ENCODE results near the gene USP34.
"Not testable (repeated sequence)": the region's sequence is repeated elsewhere in the genome, so short reads cannot be mapped to it uniquely, and the experiment has no call there.

The USP34 gene

DNA sequence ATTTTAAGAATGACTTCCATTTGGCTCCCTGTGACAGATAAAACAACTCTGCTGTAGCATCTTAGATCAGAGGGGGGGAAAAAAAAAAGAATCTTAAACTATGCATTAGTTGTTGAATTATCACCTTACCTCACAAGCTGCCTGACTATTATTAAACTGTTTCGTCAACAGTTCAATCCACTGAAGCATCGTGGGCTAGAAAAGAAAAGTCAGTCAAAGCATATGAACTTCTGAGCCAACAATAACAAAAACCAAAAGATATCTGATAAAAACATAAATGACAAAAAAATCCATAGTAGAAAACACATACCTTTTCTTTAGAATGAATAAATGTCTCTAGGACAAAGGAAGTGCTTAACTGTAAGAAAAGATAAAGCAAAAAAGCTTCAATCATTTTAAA is 235.2 kb downstream of the USP34 start:
- DNase-seq = no peak

DNA sequence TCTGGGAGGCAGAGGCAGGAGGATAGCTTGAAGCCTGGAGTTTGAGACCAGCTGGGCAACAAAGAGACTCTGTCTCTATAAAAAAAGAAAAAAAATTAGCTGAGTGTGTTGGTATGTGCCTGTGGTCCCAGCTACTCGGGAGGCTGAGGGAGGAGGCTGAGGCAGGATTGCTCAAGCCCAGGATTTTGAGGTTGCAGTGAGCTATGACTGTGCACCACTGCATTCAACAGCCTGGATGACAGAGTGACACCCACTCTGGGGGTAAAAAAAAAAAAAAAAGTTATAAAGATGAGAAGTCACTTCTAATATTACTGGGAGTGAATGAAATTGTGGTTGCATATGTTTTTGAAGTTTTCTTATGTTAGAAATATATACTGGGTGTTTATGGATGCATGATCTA is 237.3 kb downstream of the USP34 start:
- DNase-seq = no peak

DNA sequence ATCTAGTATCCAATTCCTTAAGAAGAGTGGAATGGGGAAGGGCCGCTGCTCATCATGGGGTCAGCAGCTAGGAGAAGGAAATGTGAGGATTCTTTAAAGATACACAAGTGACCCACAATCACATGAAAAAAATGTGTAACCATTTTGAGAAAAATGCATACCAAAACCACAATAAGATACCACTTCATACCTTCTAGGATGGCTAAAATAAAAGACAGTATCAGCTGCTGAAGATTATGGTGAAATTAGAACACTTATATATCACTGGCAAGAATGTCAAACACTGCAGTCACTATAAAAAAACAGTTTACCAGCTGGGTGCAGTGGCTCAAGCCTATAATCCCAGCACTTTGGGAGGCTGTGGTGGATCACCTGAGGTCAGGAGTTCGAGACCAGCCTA is 241.0 kb downstream of the USP34 start:
- no peak for DNase-seq

DNA sequence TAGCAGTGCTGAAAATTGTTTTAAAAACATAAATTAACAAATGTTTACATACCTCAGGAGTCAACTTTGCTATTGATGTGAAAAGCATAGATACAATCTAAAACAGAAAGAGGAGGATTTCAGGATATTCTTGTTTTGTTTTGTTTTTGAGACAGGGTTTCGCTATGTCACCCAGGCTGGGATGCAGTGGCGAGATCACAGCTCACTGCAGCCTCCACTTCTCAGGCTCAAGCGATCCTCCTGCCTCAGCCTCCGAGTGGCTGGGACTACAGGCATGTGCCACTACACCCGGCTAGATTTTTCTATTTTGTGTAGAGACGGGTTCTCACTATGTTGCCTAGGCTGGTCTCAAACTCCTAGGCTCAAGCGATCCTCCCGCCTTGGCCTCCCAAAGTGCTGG is 248.3 kb downstream of the USP34 start:
- no peak for DNase-seq

DNA sequence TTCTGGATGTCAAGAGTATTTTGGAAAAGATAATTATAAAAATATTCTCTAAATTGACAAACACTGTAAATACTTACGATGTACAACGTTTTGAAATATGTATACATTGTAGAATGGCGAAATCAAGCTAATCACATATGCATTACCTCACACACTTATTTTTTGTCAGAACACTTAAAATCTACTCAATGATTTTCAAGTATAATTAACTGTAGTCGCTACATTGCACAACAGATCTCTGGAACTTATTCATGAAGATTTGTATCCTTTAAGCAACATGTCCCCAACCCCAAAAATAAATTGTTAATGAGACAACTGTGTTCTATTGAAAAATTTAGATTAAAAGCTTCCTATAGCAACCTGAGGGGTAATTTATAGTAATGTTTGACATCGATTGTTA is 249.1 kb downstream of the USP34 start:
- DNase-seq = no peak

DNA sequence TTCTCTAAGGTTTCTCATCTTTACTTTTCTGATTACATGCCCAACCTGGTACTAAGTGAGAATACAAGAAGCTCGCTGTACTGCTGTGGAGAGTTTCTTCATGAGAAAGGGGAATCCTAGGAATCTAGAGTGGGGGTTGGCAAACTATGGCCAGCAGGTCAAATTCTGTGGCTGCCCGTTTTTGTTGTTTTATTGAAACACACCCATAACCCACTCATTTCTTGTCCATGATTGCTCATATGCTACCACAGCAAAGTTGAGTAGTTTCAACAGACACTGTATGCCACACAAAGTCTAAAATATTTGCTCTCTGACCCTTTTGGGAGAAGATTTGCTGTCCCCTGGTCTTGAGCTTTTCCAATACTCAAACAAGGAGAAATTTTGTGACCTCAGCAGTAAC is 250.1 kb downstream of the USP34 start:
- DNase-seq = no peak

DNA sequence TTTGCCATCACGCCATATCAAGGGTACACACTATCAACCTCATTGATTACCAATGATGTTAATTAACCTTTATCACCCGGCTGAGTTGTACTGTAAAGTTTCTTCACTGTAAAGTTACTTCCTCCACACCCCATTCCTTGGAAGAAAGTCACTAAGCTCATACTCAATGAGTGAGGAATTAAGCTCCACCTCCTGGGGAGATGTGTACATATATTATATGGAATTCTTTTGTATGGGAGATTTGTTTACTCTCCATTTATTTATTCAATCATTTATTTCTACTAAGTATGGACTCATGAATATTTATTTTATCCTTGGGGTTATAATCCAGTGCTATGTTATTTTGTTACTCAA is 252.1 kb downstream of the USP34 start:
- no peak for DNase-seq

DNA sequence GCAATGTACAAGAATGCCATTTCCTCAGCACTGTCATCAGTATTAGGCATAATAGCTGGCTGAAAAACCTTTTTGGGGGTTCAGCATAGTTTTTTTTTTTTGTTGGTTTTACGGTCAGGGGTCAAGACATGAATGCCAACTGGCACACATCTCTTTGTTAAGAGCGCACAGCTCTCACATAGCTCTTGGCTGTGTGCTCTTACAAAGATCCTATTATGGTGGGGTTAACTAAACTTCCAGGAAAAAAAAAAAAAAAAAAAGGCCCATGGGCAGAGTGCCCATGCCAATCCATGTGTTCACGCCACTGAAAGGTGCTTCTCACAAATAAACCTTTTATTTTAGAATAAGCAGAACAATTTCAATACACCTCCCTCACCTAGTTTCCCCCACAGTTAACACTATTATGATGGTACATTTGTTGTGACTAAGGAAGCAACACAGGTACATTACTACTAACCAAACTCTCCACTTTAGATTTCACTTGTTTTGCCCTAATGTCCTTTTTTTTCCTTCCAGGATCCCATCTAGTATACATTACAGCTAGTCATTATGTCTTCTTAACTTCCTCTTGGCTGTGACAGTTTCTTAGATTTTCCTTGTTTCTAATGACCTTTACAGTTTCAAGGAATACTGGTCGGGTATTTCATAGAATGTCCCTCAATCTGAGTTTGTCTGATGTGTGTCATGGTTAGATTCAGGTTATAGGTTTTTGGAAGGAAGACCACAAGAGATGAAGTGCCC is 252.6 kb downstream of the USP34 start:
- DNase-seq = no peak

DNA sequence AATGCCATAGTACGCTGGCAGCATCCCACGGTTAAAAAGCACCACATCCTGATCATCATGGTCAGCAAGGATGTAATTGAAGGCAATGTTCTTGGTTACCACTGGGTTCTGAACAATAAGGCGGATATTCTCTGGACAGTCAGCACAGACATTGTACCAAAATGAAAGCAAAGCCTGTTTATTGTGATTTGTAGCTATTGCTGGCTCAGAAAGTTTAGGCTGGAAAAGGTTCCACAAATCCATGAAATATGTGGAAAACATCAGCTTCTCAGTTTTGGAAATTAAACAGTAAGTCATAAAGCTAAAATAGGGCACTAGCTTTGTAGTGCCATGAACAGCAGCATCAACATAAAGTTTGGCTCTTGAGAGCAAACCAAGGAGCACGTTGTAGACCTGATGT is 256.7 kb downstream of the USP34 start:
- DNase-seq = no peak

DNA sequence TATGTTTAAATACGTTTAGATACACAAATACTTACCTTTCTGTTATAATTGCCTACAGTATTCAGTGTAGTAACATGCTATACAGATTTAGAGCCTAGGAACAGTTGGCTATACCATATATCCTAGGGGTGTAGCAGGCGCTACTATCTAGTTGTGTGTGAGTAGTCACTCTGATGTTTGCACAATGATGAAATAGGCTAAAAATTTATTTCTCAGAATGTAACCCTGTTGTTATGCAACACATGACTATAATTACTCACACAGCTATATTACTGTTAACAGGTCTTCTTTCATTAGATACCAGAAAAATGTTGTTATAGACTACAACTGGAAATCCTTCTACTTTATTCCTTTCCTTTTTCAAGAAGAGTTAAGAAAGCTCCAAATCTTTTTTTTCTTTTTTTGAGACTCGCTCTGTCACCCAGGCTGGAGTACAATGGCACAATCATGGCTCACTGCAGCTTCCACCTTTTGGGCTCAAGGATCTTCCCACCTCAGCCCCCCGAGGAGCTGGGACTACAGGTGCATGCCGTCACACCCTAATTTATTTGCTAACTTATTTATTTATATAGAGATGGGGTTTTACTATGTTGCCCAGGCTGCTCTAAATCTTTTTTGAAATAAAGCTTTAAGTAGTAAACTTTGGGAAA is 260.4 kb downstream of the USP34 start:
- DNase-seq = no peak

DNA sequence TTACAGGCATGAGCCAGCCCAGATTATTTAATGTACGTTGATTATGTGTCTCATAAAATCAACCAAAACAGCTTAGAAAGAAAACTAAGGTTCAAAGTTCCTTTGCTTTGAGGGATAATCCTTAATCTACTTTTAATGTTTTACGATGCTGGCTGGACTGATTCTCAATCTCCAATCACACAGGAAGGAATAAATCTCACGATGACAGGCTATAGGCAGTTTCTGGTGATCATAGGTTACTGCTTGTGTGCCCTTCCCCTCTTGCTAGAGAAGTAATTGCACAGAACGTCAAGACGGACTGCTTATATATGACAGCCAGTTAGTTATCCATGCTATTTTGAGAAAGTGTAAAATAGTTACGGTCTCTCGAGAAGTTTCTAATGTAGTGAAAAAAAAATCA is 265.8 kb downstream of the USP34 start:
- no peak for DNase-seq

DNA sequence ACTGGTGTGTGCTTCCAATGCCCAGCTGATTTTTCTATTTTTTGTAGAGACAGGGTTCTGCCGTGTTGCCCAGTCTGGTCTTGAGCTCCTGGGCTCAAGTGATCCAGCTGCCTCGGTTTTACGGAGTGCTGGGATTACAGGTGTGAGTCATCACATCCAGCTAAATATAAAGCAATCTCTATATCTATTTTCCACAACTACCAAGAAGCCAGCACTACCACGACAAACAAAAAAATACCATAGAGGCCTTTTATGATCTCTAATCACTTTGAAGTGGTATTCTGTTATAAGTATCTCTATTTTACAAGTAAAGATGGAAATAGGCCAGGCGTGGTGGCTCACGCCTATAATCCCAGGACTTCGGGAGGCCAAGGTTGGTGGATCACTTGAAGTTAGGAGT is 274.2 kb downstream of the USP34 start:
- no peak for DNase-seq

DNA sequence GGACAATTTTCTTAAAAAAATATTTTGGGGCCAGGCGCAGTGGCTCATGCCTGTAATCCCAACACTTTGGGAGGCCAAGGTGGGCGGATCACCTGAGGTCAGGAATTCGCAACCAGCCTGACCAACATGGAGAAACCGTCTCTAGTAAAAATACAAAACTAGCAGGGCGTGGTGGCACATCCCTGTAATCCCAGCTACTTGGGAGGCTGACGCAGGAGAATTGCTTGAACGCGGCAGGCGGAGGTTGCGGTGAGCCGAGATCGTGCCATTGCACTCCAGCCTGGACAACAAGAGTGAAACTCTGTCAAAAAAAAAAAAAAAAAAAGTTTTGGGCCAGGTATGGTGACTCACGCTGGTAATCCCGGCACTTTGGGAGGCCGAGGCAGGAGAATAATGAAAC is 276.2 kb downstream of the USP34 start:
- not testable (repeated sequence) for DNase-seq

DNA sequence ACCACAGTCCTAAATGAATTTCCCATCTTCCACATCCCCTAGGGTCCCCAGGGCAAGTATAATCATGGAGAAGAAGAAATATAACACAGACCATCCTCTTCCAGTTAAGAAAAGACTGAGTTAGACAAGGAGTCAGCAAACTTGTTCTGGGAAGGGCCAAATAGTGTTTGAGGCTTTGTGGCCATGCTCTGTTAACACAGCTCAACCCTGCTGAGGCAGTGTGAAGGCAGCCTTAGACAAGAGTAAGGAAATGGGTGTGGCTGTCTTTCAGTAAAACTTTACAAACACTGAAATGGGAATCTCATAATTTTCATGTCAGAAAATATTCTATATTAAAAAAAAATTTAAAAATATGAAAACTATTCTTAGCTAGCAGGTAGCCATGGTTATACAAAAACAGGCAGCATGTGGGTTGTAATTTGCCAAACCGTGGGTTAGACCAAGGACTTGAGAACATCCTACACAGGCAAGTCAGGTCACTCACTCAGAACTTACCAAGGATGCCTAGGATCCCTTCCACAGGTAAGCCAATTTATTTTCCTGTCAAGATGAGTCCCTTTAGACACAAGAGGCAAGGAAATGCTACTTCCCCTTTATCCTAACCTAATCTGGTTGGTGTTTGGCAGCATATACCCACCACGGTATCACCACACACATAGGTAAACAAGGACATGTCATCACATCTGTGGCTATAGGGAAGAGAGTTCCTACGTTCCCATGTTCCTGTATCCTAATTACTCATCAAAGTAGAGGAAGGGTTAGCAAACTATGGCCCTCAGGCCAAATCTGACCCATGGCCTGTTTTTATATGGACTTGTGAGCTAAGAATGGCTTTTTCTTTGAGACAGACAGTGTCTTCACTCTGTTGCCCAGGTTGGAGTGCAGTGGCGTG is 277.0 kb downstream of the USP34 start:
- no peak for DNase-seq

DNA sequence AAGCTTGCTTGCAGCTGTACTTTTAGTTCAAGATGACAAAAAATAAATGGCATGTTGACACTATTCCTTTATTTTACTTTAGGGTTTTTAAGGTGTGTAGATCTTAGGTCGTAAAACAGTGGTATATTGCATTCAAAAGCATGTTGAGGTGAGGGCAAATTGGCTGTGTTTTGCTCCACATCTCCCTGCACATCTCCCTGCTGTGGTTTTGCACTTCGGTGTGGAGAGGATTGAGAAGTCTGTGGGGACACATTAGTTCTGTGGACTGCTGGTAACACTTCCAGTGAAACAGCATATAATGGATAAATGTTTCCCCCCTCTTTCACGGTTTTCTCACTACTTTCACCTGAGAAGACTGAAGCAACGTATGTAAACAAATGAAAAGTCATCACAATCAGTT is 283.8 kb downstream of the USP34 start:
- no peak for DNase-seq

DNA sequence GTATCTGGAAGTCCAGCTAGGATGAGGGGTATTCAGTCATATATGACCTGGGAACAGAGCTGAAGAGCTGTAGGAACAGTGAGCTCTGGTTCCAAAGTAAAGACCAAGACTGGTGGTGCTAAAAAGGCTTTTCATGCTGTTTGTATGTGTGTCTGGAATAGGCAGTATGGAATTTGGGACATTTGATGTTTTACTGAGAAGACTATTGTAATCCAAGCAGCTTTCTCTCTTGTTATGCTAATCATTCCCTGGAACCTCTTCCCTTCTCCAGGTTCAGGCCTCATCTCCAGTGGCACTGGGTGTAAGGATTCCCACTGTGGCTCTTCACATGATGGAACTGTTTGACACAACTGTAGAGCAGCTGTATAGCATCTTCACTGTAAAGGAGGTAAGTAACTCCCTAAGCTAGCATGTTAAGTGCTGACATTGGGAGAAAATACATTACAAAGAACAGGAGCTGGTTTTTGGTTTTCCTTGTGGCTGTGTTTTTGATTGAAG is 285.6 kb downstream of the USP34 start:
- DNase-seq = no peak

DNA sequence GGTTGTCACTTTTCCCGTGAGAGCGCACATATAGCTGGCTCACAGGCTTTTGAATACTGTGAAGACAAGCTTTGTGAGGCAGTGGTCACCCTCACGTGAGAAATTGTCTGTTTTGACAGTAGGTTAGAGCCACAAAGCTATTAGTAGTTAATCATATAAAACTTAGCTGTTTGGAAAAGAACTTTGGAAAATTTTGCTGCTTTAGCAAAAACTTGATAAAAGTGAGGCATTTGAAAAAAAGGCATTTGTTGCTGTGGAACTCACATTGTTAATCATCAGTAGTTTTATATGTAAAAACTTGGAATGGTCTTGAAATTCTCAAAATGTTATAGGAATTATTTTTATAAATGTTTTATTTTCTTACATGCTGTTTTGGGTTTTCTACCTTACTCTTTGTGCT is 286.6 kb downstream of the USP34 start:
- no peak for DNase-seq

DNA sequence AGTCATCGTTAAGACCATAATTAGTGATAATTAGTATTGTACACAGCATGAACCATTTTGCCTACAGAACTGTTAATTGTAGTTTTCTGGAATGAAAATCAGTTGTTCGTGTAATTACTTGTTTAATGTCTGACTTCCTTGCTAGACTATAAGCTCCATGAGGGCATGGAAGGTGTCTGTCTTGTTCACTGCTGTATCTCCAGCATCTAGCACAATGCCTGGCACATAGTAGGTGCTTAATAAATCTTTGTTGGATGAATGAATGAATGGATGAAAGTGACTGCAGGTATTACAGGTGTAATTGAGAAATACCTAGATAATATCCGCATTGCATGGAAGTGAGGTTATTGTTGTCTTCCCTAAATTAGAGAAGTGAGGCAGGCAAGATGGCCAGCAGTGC is 287.1 kb downstream of the USP34 start:
- no peak for DNase-seq

DNA sequence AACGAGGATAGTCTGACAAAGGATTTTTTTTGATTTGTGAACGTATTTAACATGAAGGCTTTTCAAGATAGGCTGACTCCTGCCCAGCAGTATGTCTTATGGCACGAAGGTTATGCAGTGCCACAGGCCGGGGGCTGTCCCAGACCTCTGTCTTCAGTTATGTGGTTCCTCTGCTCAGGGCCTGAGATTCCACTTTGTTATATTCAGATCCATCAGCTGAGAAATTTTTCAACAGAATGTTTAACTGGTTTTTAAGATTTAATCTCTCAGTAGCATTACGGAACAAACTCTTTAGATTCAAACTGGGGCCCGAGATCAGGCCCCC is 288.9 kb downstream of the USP34 start:
- no peak for DNase-seq

DNA sequence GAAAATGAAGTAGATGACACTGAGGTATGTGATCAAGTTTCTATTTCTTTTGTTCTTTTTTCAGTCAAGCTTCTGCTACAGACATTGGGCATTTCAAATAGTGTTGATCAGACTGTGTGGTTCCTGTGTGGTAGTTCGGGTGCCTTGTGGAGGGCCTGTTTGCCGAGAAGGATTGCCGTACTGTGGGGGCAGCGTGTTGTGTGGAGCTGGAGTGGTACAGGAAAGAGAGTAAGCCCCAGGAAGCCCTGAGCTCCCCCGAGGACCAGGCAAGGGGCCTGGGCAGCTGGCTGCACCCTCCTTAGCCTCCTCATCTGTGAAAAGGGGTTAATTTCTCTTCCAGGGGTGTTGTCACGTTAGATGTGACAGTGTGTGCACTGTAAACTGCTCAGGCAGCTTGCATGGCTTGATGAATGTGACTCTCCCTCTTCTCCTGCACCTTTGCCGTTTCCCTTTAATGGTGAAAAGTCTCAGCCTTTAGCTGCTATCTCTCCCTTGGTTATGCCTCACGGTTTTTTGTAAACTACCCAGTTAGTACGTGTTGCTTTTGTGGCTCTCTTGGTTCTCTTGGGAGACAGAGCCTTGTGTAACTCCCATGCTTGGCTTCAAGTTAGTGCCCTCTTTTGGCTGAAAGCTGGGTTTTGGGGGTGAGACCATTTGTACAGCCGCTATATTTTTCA is 289.4 kb downstream of the USP34 start:
- no peak for DNase-seq

DNA sequence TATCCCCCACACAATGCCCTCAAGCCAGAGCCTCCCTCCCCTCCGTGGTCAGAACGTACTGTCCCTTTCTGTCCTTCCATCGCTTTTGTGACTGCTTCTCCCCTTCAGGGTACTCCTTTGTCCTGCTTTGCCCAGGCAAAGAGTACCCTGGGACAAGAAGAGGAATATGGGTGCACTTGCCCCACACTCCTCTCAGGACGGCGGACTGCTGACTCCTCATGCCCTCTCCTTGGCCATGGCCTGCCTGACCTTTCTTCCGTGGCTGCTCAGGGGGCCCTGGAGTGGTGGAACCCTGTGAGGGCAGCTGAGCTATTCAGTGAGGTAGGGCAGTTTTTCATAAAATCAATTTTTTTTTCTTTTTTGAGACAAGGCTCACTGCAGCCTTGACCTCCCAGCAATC is 290.2 kb downstream of the USP34 start:
- no peak for DNase-seq

DNA sequence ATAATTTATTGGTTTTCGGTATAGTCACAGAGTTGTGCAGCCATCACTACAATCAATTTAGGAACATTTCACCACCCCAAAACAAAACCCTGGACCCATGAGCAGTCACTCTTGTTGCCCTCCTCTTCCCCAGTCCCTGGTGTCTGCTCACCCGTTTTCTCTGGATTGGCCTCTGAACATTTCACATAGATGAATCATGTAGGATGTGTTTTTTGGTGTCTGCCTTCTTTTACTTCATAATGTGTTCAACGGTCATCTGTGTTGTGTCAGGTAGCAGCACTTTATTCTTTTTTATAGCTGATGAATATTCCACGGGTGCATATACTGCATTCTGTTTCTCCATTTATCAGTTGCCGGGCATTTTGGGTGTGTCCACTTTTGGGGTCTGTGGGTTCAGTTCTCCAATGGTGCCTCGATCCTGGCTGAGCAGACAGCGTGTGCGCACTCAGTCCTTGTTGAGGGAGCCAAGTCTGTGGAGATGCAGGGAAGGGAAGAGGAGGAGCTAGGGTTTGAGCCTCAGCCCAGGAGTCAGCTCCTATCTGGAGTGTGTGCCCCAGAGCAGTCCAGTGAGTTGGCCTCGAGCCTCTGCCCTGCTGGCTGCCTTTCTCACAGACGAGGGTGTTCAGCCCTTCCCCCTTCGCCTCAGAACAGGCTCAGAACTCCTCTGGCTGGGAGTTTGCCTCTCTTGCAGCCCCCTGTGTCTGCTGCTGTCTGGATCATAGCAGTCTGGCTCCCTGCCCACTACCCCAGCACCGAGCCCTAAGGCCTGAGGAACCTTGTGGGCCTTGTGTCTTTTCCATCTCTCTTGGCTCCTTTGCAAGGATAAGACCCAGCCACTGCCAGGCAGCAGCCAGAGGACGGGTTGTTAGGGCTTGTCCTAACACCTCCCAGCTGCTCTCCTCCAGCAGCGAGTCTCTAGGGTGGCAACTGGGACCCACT is 290.9 kb downstream of the USP34 start:
- DNase-seq = no peak
